Esophagus muscularis mucosa (tissue), 3 donors: ENCODE results near the gene CCL7.

ENCODE experiments used
- CTCF ChIP-seq, 3 experiments: fragments of 200-600 bp in 2 of 3; fragments of 450-650 bp in 1 of 3; sonication (generic) in 2 of 3; IDR thresholded peaks; one replicate each; pipeline ENCODE4 v1.5.1; 2017 to 2019; ENCODE audit warnings: antibody characterized with exemption in 3 of 3, mild to moderate bottlenecking in 2 of 3, moderate library complexity in 1 of 3
- POLR2AphosphoS5 ChIP-seq, 2 donors: sonication (generic); formaldehyde crosslinking; IDR thresholded peaks; one replicate each; pipeline ENCODE4 v1.6.1; 2017; ENCODE audit warnings: antibody characterized with exemption in 2 of 2

DNA sequence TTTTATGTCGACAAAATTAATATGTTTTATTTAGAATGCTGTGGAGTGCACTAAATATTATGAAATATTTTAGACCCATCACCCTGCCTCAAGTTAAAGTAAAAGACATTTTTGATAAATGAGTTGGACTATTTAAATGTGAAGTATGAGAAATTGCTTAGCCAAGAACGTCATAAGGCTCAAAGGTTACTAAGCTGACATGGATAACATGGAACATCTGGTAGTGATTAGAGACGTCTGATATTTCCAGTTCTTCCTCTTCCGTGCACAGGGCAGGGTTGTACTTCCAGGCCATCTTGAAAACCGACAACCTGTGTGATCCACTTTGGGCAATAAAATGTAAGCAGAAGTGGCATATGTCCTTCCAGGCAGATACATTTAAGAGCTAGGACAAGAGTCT lies 42.1 kb downstream of the CCL7 start:
- no peak for TF ChIP-seq CTCF (IDR thresholded peaks at IDR 0.05)
- peak in 1 of 2 donors; percentile 65 for TF ChIP-seq POLR2AphosphoS5 (IDR thresholded peaks at IDR 0.05)
